HCT116 (cell line): ENCODE results near the gene SAE1. TPM values are rescaled to one million over a fixed set of nuclear protein-coding genes. Genes with fewer than 3 reads are reported as not detected.

ENCODE experiments used
- ATAC-seq: fragments of 200-7000 bp; cut with Tn5 transposase; 2 replicates; pipeline ENCODE4 v1.9.1; 2020; ENCODE audit warnings: mild to moderate bottlenecking, moderate library complexity
- BruUV-seq: library from RNA; stranded (reverse); fragments of 400-500 nt; replicated peaks from 2 replicates; lab custom pipeline; 2021; lab: Mats Ljungman, UMichigan
- CTCF ChIA-PET: fragments of 300-600 bp; sonication (Branson Sonifier 250); formaldehyde crosslinking; loops from one replicate; lab custom pipeline; 2021; ENCODE audit warnings: antibody characterized with exemption; lab: Charles Lee
- POLR2A ChIA-PET: fragments of 300-600, 350-600 bp; sonication (Branson Sonifier 250); formaldehyde crosslinking; loops from one replicate; lab custom pipeline; 2021; ENCODE audit warnings: antibody characterized with exemption; lab: Charles Lee
- RAD21 ChIA-PET, 2 experiments: fragments of 300-600 bp; sonication (Branson Sonifier 250); formaldehyde crosslinking; loops; one replicate each; lab custom pipeline; 2023; ENCODE audit warnings: low total read pairs in 2 of 2; ENCODE audit not compliant: uncharacterized antibody in 2 of 2, unreplicated experiment in 2 of 2, low non-redundant PET in 1 of 2; lab: Charles Lee
- DNase-seq: peaks from one replicate; pipeline ENCODE4 v3.0.0-alpha.2; 2010; ENCODE audit warnings: low read depth, low spot score
- H2AFZ ChIP-seq: fragments of 200-600 bp; shearing (Covaris generic), sonication (generic); 2 replicates; pipeline ENCODE4 v1.6.1; 2017; ENCODE audit warnings: low read depth, mixed run types, mixed read lengths, antibody characterized with exemption, low read length; ENCODE audit not compliant: poor library complexity, severe bottlenecking
- H3K27ac ChIP-seq: 2 replicates; pipeline ENCODE4 v1.5.1; 2012; ENCODE audit warnings: low read depth, low read length
- H3K27me3 ChIP-seq: fragments of 200-600 bp; sonication (generic); 2 replicates; pipeline ENCODE4 v1.6.1; 2016; ENCODE audit warnings: mixed run types, low read length, mixed read lengths; ENCODE audit not compliant: insufficient read depth
- H3K36me3 ChIP-seq, 2 experiments: fragments of 200-500 bp in 1 of 2; fragments of 200-600 bp in 1 of 2; sonication (Bioruptor generic) in 1 of 2; sonication (generic) in 1 of 2; 2 replicates each; pipeline versions ENCODE4 v1.5.1 to v1.6.1; 2014 to 2016; ENCODE audit warnings: low read length in 2 of 2, inconsistent platforms in 1 of 2, mixed read lengths in 1 of 2, mixed run types in 1 of 2; ENCODE audit not compliant: insufficient read depth in 2 of 2, control insufficient read depth in 1 of 2
- H3K4me1 ChIP-seq, 2 experiments: fragments of 200-600 bp in 1 of 2; sonication (generic) in 1 of 2; 2 replicates each; pipeline versions ENCODE4 v1.5.1 to v1.6.1; 2012 to 2017; ENCODE audit warnings: low read length in 2 of 2, inconsistent platforms in 1 of 2, mild to moderate bottlenecking in 1 of 2, mixed read lengths in 1 of 2, mixed run types in 1 of 2, moderate library complexity in 1 of 2; ENCODE audit not compliant: insufficient read depth in 2 of 2, control insufficient read depth in 1 of 2
- H3K4me2 ChIP-seq: fragments of 200-600 bp; sonication (generic); 2 replicates; pipeline ENCODE4 v1.6.1; 2017; ENCODE audit warnings: mixed run types, low read length, mixed read lengths
- H3K4me3 ChIP-seq, 2 experiments: fragments of 200-600 bp in 1 of 2; sonication (generic) in 1 of 2; replicated peaks in 1 of 2; 2 replicates each; pipeline ENCODE4 v1.5.1; 2011 to 2016; ENCODE audit warnings: low read length in 2 of 2, control low read depth in 1 of 2, low read depth in 1 of 2, mild to moderate bottlenecking in 1 of 2, mixed read lengths in 1 of 2, mixed run types in 1 of 2
- H3K79me2 ChIP-seq: fragments of 200-600 bp; sonication (generic); 2 replicates; pipeline ENCODE4 v1.6.1; 2017; ENCODE audit warnings: mild to moderate bottlenecking, mixed run types, low read length, moderate library complexity, mixed read lengths; ENCODE audit not compliant: insufficient read depth
- H3K9ac ChIP-seq: fragments of 200-600 bp; sonication (generic); 2 replicates; pipeline ENCODE4 v1.6.1; 2016; ENCODE audit warnings: low read length, mixed read lengths
- H3K9me2 ChIP-seq: fragments of 200-600 bp; sonication (generic), shearing (Covaris generic); 2 replicates; pipeline ENCODE4 v1.6.1; 2017; ENCODE audit warnings: mixed run types, mild to moderate bottlenecking, moderate library complexity; ENCODE audit not compliant: insufficient read depth
- H3K9me3 ChIP-seq, 2 experiments: fragments of 200-500 bp in 1 of 2; fragments of 200-600 bp in 1 of 2; sonication (Bioruptor generic) in 1 of 2; sonication (generic) in 1 of 2; 2 replicates each; pipeline ENCODE4 v1.6.1; 2014 to 2017; ENCODE audit warnings: low read length in 2 of 2, mixed read lengths in 2 of 2, inconsistent platforms in 1 of 2, low read depth in 1 of 2, mild to moderate bottlenecking in 1 of 2, mixed run types in 1 of 2, moderate library complexity in 1 of 2; ENCODE audit not compliant: control insufficient read depth in 1 of 2, insufficient read depth in 1 of 2
- H4K20me1 ChIP-seq: fragments of 200-600 bp; sonication (generic), shearing (Covaris generic); 2 replicates; pipeline ENCODE4 v1.6.1; 2017; ENCODE audit warnings: mixed run types, mild to moderate bottlenecking, moderate library complexity; ENCODE audit not compliant: insufficient read depth
- ATF3 ChIP-seq: IDR thresholded peaks from 2 replicates; pipeline ENCODE4 v1.6.1; 2012
- CBX3 ChIP-seq: IDR thresholded peaks from 2 replicates; pipeline ENCODE4 v1.6.1; 2012; ENCODE audit warnings: low read depth
- ELF1 ChIP-seq: IDR thresholded peaks from 2 replicates; pipeline ENCODE4 v1.6.1; 2012; ENCODE audit warnings: low read depth, borderline replicate concordance
- EZH2phosphoT487 ChIP-seq: fragments of 200-600 bp; IDR thresholded peaks from 2 replicates; pipeline ENCODE4 v1.6.1; 2018; ENCODE audit warnings: antibody characterized with exemption, borderline replicate concordance
- JUND ChIP-seq: IDR thresholded peaks from 2 replicates; pipeline ENCODE4 v1.6.1; 2012
- POLR2A ChIP-seq: IDR thresholded peaks from 2 replicates; pipeline ENCODE4 v1.7.0; 2011; ENCODE audit warnings: borderline replicate concordance; ENCODE audit not compliant: insufficient read depth, insufficient read length; ENCODE audit errors: extremely low read depth
- REST ChIP-seq: IDR thresholded peaks from 2 replicates; pipeline ENCODE4 v1.6.1; 2012; ENCODE audit warnings: low read depth
- ZFX ChIP-seq: fragments of 450-650 bp; IDR thresholded peaks from 2 replicates; pipeline ENCODE4 v1.6.1; 2017
- intact Hi-C: fragments of 100-400 bp; cut with micrococcal nuclease; formaldehyde crosslinking; loops from 2 replicates; pipeline ENCODE4 v1.10.0; 2022
- total RNA-seq: library from RNA; stranded (reverse); gene quantifications from one replicate; pipeline ENCODE4 v1.2.1, GENCODE V29; 2021; ENCODE audit not compliant: unreplicated experiment

SAE1 gene
- total RNA-seq, 1 experiment from 2014 or later: 213 TPM

GRCh38 chr19:47232422-47233211 lies 102.0 kb downstream of the SAE1 start (continued):
- TF ChIP-seq REST (no peak), EZH2phosphoT487 (no peak)

GRCh38 chr19:47236072-47236675 lies 105.5 kb downstream of the SAE1 start:
- BruUV-seq: no TSS peak
- no peak overlapping the region for H2AFZ ChIP-seq
- H4K20me1 ChIP-seq: no peaks in the 10 kb centered on the region
- H3K27ac ChIP-seq: no peak overlapping the region; the same call in 1 of the 2 replicates
- H3K4me2 ChIP-seq: no peak overlapping the region
- no peaks in the 10 kb centered on the region for H3K9me2 ChIP-seq
- no peaks in the 10 kb centered on the region for H3K36me3 ChIP-seq
- RAD21 ChIA-PET: interaction anchor here in 1 of 2 experiments (0.7 kb wide), 2 partner anchors 26 to 192 kb away, joined by 4 to 6 read pairs; no protein-coding TSS in a partner anchor
- intact Hi-C loops: no loop called here
- CTCF ChIA-PET: no interaction called here
- H3K9ac ChIP-seq: no peak overlapping the region
- H3K27me3 ChIP-seq: no peaks in the 10 kb centered on the region
- POLR2A ChIA-PET: no interaction called here
- H3K4me3 ChIP-seq: no peak overlapping the region
- H3K79me2 ChIP-seq: no peaks in the 10 kb centered on the region
- peaks cover 24 to 31% of the 10 kb centered on the region in 2 experiments for H3K4me1 ChIP-seq
- TF ChIP-seq ELF1: no peak
- no peak for TF ChIP-seq REST
- TF ChIP-seq CBX3: no peak
- no peak for TF ChIP-seq ATF3
- TF ChIP-seq ZFX: no peak
- TF ChIP-seq JUND: no peak
- no peak for TF ChIP-seq POLR2A
- ATAC-seq (no peak), DNase-seq (no peak)
- H3K9me3 ChIP-seq: no peaks in the 10 kb centered on the region
